Cardiac septum (tissue), 1 donor: Measurements from ENCODE around the gene ARID4A. TPM values are rescaled to one million over a fixed set of nuclear protein-coding genes. Genes with fewer than 3 reads are reported as not detected.
"Not testable (repeated sequence)": the region's sequence is repeated elsewhere in the genome, so short reads cannot be mapped to it uniquely, and the experiment has no call there.

Experiments
- DNase-seq: peaks from one replicate; pipeline ENCODE4 v3.0.0-alpha.2; 2020; ENCODE audit warnings: low spot score
- intact Hi-C: fragments of 100-400 bp; cut with DNase I; formaldehyde crosslinking; loops from one replicate; pipeline ENCODE4 v1.14.0; 2022
- total RNA-seq: library from RNA; stranded (reverse); fragmentation: NEBNext Ultra II Directional; extraction: Animal tissue kit (Norgen Biotek cat#: 25700); gene quantifications from one replicate; pipeline ENCODE4 v1.2.1, GENCODE V29; 2021
- donor health status: DM: no; HTN: no; CAD: no.

The ARID4A gene
- total RNA-seq, 1 donor from 2014 or later: 22.2 TPM

GRCh38 chr14:58288106-58288792 is 10.1 kb upstream of the ARID4A start:
- no peak for DNase-seq
- intact Hi-C loops: no loop called here

DNA sequence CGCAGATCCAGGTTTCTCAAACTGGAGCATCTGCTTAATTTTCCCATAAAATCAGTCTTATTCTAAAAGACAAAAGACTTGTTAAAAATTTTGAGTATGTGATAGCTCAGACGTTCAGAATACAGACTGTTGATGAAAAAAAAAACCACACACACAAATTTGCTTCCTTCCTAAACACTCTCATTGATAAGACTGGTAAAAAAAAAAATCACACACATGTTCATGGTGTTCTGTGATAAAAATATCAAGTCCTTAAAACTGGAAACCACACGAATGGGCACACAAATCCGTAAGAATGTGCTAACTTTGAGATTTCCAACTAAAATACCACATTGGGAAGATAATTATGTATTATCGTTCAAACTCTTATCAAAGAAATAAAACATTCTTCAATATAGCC is 6.7 kb upstream of the ARID4A start:
- intact Hi-C loops: no loop called here
- DNase-seq: no peak

DNA sequence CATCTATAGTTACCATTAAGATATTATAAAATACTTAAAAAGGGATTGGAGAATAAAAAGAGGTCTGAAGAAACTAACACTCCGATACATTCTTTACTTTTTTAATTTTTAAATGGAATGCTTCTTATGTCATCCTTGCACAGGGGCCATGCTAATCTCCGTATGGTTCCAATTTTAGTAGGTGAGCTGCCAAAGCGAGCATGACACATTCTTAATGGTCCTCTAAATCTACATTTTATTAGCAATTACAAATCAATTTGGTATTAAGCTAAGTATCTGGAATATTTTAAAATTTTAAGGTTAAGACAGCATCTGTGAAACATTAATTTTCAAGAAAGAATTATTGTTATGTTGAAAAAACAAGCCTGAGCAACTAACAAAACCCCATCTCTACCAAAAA is 6.2 kb upstream of the ARID4A start:
- intact Hi-C loops: no loop called here
- DNase-seq: no peak

DNA sequence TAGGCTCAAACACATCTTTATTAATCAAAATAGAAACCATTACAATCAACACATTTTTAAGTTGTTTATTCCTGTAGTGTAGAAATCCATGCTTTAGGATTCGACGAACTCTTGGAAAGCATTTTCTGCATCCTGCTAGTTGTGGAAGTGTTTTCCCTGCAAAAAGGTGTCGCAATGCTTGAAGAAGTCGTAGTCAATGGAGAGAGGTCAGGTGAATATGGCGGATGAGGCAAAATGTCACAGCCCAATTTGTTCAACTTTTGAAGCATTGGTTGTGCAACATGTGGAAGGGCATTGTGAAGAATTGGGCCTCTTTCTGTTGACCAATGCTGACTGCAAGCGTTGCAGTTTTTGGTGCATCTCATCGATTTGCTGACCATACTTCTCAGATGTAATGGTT is 4.2 kb upstream of the ARID4A start:
- intact Hi-C loops: no loop called here
- DNase-seq: no peak

- intact Hi-C loops: loop anchor here (5.0 kb wide), 1 partner anchor 144 kb away; the partner anchor contains the start of gene ARMH4
- no peak for DNase-seq
Measured at GRCh38 chr14:58296726-58297125, 1.6 kb upstream of the ARID4A start.

DNA sequence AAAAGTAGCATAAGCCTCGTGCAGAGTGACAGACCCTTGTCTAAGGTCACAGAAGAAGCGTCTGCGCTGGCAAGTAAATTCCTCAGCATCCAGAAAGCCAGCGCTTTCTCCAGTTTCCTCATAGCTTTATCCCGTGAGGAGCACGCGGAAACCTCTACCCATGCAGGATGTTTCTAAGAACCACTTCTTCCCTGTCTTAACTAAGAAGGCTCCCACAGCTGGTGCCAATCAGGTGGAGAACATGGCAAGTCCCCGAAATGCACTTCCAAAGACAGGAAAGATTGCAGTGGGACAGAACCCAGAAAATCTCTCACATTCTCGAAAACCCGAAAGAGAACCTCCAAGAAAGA is 968 bp upstream of the ARID4A start:
- intact Hi-C loops: loop anchor here (5.0 kb wide), 1 partner anchor 145 kb away; the partner anchor contains the start of gene ARMH4
- no peak for DNase-seq

DNA sequence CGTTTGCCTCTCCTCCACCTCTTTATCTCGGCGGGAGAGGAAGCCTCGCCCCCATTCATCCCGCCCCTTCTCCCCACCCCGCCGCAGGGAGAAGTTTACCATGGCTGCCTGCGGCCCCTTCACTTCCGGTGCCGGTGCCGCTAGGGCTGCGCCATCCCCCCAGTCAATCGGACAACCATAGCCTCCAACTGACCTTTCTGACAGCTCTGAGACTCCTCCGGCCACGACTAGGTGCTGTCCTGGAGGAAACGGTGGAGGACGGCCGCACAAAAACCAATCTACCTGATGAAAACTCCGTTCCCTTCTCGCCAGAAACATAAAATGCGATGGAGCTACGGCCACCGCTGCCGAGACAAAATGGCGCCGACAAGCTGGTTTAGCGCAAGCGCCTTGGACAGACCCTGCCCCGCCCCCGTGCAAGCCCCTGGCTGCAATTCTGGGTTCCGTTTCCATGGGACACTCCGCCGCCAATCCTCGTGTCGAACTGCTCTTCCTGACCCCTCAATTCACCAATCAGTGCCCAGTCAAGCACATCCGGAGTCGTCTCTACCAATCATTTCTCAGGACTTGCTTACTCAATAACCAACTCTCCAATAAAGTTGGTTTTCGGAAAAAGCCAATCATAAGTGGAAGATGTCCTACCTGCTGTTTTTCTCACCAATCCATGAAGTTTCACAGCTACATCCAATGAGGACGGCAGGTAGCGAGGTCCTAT is 436 bp upstream of the ARID4A start:
- DNase-seq: peak; percentile 99
- intact Hi-C loops: loop anchor here (1.0 to 5.0 kb wide), 3 partner anchors 54 to 146 kb away; partner anchors contain the start of genes ARMH4 and PSMA3

GRCh38 chr14:58299401-58300330 is 1.3 kb downstream of the ARID4A start:
- intact Hi-C loops: loop anchor here (2.0 to 5.0 kb wide), 2 partner anchors 129 to 147 kb away; partner anchors contain the start of gene ARMH4
- DNase-seq: peak; percentile 78

GRCh38 chr14:58301416-58301815 is 3.1 kb downstream of the ARID4A start:
- DNase-seq: no peak
- intact Hi-C loops: no loop called here

- intact Hi-C loops: no loop called here
- DNase-seq: no peak
Measured at GRCh38 chr14:58305730-58306129, 7.4 kb downstream of the ARID4A start.

- DNase-seq: no peak
- intact Hi-C loops: no loop called here
Measured at GRCh38 chr14:58307597-58308316, 9.4 kb downstream of the ARID4A start.

- intact Hi-C loops: no loop called here
- no peak for DNase-seq
Measured at GRCh38 chr14:58309086-58309485, 10.7 kb downstream of the ARID4A start.

DNA sequence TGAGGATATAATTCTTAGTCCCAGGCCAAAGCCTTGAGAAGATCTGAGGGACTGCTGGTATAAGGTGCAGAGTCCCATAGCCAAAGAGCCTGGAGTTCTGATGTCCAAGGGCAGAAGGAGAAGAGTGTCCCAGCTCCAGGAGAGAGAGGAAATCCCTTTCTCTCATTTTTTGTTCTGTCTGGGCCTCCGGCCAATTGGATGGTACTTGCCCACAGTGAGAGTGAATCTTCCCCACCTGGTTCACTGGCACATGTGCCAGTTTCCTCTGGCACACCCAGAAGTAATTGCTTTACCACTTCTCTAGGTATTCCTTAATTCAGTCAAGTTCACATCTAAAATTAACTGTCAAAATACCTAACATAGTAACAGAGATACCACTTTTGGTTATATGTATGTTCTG is 15.3 kb downstream of the ARID4A start:
- no peak for DNase-seq
- intact Hi-C loops: no loop called here

GRCh38 chr14:58315606-58316005 is 17.3 kb downstream of the ARID4A start:
- DNase-seq: no peak
- intact Hi-C loops: no loop called here

DNA sequence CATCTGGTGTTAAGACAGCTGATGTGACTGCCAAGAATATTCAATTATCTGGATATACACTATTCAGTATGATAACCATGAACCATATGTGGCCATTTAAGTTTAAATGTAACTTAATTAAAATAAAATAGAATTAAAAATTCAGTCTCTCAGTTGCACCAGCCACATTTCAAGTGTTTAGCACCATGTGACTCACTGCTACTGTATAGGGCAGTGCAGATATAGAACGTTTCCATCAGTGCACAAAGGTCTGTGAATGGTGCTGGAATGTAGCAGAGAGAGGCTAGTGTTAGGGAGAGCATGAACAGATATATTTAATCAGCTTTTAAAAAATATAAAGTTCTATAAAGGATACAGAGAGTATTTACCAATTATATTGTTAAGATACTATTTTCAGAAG is 28.7 kb downstream of the ARID4A start:
- intact Hi-C loops: no loop called here
- DNase-seq: no peak

DNA sequence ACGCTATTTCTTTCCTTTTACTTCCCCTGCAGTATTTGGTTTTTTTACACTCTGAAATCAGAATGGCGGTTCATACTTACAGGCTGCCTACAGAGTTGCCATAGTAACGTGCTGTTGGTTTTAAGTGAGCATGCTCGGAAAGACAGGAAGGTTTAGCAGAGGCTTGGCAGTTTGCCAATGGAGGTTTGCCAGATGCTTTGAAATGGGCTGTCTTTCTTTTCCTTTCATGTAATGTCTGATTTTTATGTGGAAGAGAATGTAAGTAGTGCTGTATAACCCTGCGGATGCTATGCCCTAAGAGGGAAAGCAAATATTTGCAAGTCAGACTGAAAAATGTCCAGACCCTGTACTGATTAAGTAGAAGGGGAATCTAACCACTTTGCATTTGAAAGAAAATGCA is 32.8 kb downstream of the ARID4A start:
- peak; percentile 85 for DNase-seq
- intact Hi-C loops: no loop called here

DNA sequence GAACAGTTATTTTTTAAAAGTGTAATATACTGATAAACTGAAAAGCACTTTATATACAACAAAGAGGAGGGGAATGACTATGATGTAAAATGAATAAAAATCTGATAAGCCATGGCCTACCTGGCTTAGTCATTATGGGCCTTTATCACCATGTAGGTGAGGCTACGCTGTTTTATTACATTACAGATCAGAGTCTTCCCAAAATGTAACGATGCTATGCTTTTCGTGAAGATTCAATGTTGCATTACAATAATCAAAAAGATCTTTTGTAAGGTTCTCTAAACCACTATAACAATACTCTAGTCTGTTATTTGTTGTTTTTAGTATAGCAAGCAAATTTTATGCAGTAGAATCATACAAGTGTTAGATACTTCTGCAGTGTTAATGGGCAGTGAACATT is 34.2 kb downstream of the ARID4A start:
- DNase-seq: no peak
- intact Hi-C loops: no loop called here

DNA sequence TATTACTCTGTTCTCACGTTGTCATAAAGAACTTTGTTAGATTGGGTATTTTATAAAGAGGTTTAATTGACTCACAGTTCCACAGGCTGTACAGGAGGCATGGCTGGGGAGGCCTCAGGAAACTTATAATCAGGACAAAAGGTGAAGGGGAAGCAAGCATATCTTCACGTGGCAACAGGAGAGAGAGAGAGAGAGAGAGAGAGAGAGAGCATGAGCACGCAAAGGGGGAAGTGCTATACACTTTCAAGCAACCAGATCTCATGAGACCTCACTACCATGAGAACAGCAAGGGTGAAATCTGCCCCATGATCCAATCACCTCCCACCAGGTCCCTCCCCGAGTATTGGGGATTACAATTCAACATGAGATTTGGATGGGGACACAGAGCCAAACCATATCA is 41.3 kb downstream of the ARID4A start:
- intact Hi-C loops, DNase-seq: not testable (repeated sequence)

GRCh38 chr14:58341152-58341748 is 42.9 kb downstream of the ARID4A start:
- DNase-seq: no peak
- intact Hi-C loops: no loop called here
